ENCODE results near the gene PARD3. TPM values are rescaled to one million over a fixed set of nuclear protein-coding genes. Genes with fewer than 3 reads are reported as not detected.

The PARD3 gene
- total RNA-seq, 1 donor from 2014 or later, result 76.4 TPM

GRCh38 chr10:34181553-34182300 is 633.4 kb downstream of the PARD3 start:
- Histone ChIP-seq H3K4me3 (ENCODE audit: low read depth, low read length) (no peak overlapping the region), H3K27me3 (ENCODE audit: control insufficient read depth, insufficient read depth, low read length) (no peaks in the 10 kb centered on the region), H3K36me3 (ENCODE audit: control insufficient read depth, insufficient read depth, low read length) (no peaks in the 10 kb centered on the region)
- TF ChIP-seq, protein P1, sequence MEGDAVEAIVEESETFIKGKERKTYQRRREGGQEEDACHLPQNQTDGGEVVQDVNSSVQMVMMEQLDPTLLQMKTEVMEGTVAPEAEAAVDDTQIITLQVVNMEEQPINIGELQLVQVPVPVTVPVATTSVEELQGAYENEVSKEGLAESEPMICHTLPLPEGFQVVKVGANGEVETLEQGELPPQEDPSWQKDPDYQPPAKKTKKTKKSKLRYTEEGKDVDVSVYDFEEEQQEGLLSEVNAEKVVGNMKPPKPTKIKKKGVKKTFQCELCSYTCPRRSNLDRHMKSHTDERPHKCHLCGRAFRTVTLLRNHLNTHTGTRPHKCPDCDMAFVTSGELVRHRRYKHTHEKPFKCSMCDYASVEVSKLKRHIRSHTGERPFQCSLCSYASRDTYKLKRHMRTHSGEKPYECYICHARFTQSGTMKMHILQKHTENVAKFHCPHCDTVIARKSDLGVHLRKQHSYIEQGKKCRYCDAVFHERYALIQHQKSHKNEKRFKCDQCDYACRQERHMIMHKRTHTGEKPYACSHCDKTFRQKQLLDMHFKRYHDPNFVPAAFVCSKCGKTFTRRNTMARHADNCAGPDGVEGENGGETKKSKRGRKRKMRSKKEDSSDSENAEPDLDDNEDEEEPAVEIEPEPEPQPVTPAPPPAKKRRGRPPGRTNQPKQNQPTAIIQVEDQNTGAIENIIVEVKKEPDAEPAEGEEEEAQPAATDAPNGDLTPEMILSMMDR (IDR thresholded peaks at IDR 0.05; ENCODE audit: insufficient read depth, low read length, poor library complexity, severe bottlenecking), result no peak
- no peak for DNase-seq (ENCODE audit: low read depth)

DNA sequence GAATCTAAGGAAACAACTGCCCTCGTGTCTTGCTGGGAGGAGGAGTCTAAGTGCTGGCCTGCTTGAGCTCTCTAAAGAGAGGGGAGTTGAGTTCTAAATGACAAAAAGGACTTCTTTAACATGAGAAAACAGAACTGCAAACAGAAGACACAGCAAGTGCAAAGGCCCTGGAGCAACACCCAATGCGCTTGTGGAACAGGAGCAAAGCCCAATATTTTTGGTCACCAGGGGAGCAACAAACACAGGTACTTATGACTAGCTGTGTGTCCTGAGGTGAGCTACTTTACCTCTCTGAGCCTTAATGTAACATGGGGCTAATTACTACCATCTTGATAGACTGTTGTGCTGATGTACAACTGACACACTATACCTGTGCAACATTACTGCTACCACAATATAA is 634.3 kb downstream of the PARD3 start:
- no peak for DNase-seq (ENCODE audit: low read depth)
- TF ChIP-seq, protein P1 (IDR thresholded peaks at IDR 0.05; ENCODE audit: insufficient read depth, low read length, poor library complexity, severe bottlenecking), result no peak
- Histone ChIP-seq H3K36me3 (ENCODE audit: control insufficient read depth, insufficient read depth, low read length) (no peaks in the 10 kb centered on the region), H3K27me3 (ENCODE audit: control insufficient read depth, insufficient read depth, low read length) (no peaks in the 10 kb centered on the region), H3K4me3 (ENCODE audit: low read depth, low read length) (no peak overlapping the region)

GRCh38 chr10:34179280-34179679 is 635.8 kb downstream of the PARD3 start:
- H3K27me3 ChIP-seq (ENCODE audit: control insufficient read depth, insufficient read depth, low read length), result no peaks in the 10 kb centered on the region
- H3K36me3 ChIP-seq (ENCODE audit: control insufficient read depth, insufficient read depth, low read length), result no peaks in the 10 kb centered on the region
- TF ChIP-seq, protein P1 (IDR thresholded peaks at IDR 0.05; ENCODE audit: insufficient read depth, low read length, poor library complexity, severe bottlenecking), result no peak
- H3K4me3 ChIP-seq (ENCODE audit: low read depth, low read length), result no peak overlapping the region
- no peak for DNase-seq (ENCODE audit: low read depth)

DNA sequence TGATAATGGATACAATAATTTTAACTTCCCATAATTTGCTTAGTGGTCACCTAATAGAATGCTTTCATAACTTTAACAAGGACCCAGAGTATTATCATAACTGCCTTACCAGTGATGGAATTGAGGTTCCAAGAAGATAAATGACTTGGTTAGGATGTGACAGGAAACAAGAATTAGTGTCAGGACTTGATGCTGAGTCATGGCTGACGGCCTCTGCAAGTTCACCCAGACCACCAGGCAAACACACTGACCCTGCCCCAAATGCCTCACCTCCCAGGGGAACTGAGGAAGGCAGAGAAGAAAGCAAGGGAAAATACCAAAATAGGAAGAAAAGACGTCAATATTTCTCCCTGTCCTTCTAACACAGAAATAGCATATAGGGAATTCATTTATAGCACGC is 636.3 kb downstream of the PARD3 start:
- no peaks in the 10 kb centered on the region for H3K27me3 ChIP-seq (ENCODE audit: control insufficient read depth, insufficient read depth, low read length)
- no peak for DNase-seq (ENCODE audit: low read depth)
- TF ChIP-seq, protein P1 (IDR thresholded peaks at IDR 0.05; ENCODE audit: insufficient read depth, low read length, poor library complexity, severe bottlenecking), result no peak
- no peak overlapping the region for H3K4me3 ChIP-seq (ENCODE audit: low read depth, low read length)
- no peaks in the 10 kb centered on the region for H3K36me3 ChIP-seq (ENCODE audit: control insufficient read depth, insufficient read depth, low read length)

DNA sequence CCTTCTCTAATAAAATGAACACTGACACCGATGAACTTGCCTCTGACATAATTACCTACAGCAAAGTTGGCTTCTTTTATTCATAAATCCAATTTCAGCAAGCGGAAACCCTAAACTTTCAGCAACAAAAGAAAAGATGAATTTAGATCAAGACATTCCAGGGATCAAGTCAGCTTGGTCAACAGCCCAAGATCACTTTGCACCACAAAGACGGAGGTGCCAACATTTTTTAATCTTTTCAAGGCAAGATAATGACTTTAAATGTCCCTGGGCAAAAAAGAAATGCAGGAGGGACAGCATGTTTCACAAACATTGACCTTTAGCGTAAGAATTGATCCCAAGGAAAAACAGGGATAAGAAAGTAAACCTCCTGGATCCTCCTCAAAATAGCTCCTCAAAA is 636.9 kb downstream of the PARD3 start:
- TF ChIP-seq, protein P1 (IDR thresholded peaks at IDR 0.05; ENCODE audit: insufficient read depth, low read length, poor library complexity, severe bottlenecking), result no peak
- DNase-seq (ENCODE audit: low read depth), result no peak
- H3K4me3 ChIP-seq (ENCODE audit: low read depth, low read length), result no peak overlapping the region
- H3K27me3 ChIP-seq (ENCODE audit: control insufficient read depth, insufficient read depth, low read length), result no peaks in the 10 kb centered on the region
- H3K36me3 ChIP-seq (ENCODE audit: control insufficient read depth, insufficient read depth, low read length), result no peaks in the 10 kb centered on the region

GRCh38 chr10:34177445-34177844 is 637.7 kb downstream of the PARD3 start:
- H3K4me3 ChIP-seq (ENCODE audit: low read depth, low read length), result no peak overlapping the region
- TF ChIP-seq, protein P1 (IDR thresholded peaks at IDR 0.05; ENCODE audit: insufficient read depth, low read length, poor library complexity, severe bottlenecking), result no peak
- H3K27me3 ChIP-seq (ENCODE audit: control insufficient read depth, insufficient read depth, low read length), result no peaks in the 10 kb centered on the region
- no peak for DNase-seq (ENCODE audit: low read depth)
- no peaks in the 10 kb centered on the region for H3K36me3 ChIP-seq (ENCODE audit: control insufficient read depth, insufficient read depth, low read length)

Measured in kidney epithelial cell (primary cell).